ENCODE results near the gene U2AF2.

GRCh38 chr19:55693336-55693974 lies 38.6 kb downstream of the U2AF2 start:
- TF ChIP-seq CTCF (IDR thresholded peaks at IDR 0.05) (no peak), POLR2A (IDR thresholded peaks at IDR 0.05) (no peak)
